Measurements from ENCODE around the gene TNFRSF1B. TPM values are rescaled to one million over a fixed set of nuclear protein-coding genes. Genes with fewer than 3 reads are reported as not detected.
A peak's percentile ranks its signal among the peaks of the same experiment; 100 is the strongest.

The TNFRSF1B gene
- total RNA-seq, 2 experiments from 2014 or later: 294 to 370 TPM

DNA sequence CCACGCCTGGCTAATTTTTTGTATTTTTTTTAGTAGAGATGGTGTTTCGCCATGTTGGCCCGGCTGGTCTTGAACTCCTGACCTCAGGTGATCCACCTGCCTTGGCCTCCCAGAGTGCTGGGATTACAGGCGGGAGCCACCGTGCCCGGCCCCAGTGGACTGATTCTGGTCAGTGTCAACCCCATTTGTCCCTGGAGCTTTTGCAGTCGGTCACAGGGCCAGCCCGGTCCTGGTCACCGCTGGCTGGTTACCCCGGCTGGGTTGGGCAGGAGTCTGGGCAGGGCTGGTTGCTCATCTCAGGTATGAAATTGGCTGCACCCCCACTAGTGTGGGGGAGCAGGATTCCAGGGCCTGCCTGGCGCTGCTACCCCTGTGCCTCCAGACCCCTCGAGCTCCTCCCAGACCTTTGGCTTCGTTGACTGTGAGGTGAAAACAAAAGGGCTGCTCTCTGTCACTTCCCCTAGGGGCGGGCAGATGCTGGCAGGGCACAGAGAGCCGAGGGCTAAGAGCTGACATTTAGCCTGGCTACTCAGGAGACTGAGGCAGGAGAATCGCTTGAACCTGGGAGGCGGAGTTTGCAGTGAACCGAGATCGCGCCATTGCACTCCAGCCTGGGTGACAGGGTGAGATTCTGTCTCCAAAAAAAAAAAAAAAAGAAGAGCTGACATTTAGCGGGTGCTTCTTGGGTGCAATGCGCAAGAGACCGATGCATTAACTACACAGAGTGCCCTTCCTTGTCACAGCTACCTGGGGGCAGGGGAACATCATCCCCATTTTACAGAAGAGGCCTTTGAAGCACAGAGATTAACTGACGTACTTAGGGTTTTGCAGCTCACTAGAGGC lies 10.6 kb downstream of the TNFRSF1B start:
- CTCF ChIA-PET: interaction anchor here (0.8 to 8.2 kb wide), 13 partner anchors 9 to 110 kb away, joined by 3 to 104 read pairs (median 5); partner anchors contain the start of gene TNFRSF1B
- H3K4me3 Mint-ChIP-seq: peak overlapping the region; percentile 60
- H3K27ac Mint-ChIP-seq: peak overlapping the region; percentile 99
- no peak for ATAC-seq
- no peak for DNase-seq
- peaks cover 89% of the 10 kb centered on the region for H3K4me1 Mint-ChIP-seq
- H3K27me3 Mint-ChIP-seq: no peaks in the 10 kb centered on the region
- peaks cover 50% of the 10 kb centered on the region for H3K36me3 Mint-ChIP-seq
- H3K9me3 Mint-ChIP-seq (ENCODE audit: low read depth): no peaks in the 10 kb centered on the region

DNA sequence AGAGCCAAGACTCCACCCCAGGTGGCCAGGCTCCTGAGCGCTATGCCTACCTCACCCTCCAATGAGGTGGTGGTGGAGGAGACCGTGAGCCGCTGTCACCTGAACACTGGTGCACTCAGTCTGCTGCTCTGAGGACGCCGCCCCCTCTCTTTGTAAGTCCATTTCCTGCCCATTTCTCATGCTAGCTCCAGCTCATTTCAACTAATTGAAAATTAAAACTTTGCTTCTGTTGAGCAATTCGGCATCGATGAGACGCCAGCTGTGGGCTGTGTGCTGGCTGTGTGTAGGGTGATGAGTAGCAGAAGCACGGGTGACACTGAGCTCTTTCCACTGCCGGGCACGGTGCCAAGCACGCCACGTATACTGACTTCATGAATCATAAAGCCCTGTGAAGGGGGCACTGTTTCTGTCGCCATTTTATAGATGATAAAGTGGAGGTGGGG lies 11.2 kb downstream of the TNFRSF1B start:
- no peaks in the 10 kb centered on the region for H3K27me3 Mint-ChIP-seq
- peak overlapping the region; percentile 99 for H3K27ac Mint-ChIP-seq
- CTCF ChIA-PET: interaction anchor here (0.7 to 8.2 kb wide), 14 partner anchors 9 to 111 kb away, joined by 3 to 104 read pairs (median 6); partner anchors contain the start of gene TNFRSF1B
- peak; percentile 45 for ATAC-seq
- H3K36me3 Mint-ChIP-seq: peaks cover 45% of the 10 kb centered on the region
- peak overlapping the region; percentile 60 for H3K4me3 Mint-ChIP-seq
- H3K4me1 Mint-ChIP-seq: peaks cover 88% of the 10 kb centered on the region
- H3K9me3 Mint-ChIP-seq (ENCODE audit: low read depth): no peaks in the 10 kb centered on the region
- peak; percentile 86 for DNase-seq

DNA sequence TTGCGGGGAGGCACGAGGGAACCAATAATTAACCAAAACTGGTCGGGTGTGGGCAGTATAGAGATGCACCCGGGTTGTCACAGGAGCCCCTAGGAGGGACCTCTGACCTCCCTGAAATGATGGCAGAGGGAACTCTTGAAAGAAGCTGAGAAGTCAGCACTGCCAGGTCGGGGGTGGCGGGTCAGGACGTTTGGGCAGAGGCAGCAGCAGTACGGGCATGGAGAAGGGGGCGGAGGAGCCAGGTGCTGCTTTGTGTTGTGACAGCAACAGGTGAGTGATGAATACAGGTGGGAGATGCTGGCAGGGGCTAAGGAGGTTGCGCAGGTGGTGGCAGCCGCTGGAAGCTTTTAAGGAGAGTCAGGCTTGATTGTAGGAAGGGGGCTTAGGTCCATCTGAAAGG lies 11.7 kb downstream of the TNFRSF1B start:
- peak overlapping the region; percentile 99 for H3K27ac Mint-ChIP-seq
- no peaks in the 10 kb centered on the region for H3K27me3 Mint-ChIP-seq
- DNase-seq (no peak), ATAC-seq (peak; percentile 0)
- peaks cover 44% of the 10 kb centered on the region for H3K36me3 Mint-ChIP-seq
- H3K4me1 Mint-ChIP-seq: peaks cover 84% of the 10 kb centered on the region
- CTCF ChIA-PET: interaction anchor here (0.7 to 8.2 kb wide), 13 partner anchors 8 to 111 kb away, joined by 3 to 104 read pairs (median 7); no protein-coding TSS in a partner anchor
- H3K4me3 Mint-ChIP-seq: peak overlapping the region; percentile 60
- H3K9me3 Mint-ChIP-seq (ENCODE audit: low read depth): no peaks in the 10 kb centered on the region

DNA sequence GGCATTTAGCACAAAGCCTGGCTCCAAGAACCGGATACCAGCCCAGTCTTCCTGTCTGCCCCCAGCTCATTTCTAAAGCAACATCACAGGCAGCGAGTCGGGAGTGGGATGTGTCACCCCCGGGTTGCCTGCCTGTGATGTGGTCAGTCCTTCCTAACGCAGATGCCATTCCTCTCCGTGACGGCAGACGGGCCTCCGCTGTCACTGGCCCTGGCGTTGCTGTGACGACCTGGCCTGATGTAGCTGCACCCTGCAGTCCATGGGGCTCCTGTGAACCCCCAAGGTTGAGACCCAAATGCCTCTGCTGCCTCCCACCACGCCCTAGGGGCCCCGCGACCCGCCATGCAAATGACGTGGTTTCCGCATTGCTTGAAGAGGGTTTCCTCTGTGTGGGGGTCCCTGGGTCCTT lies 12.3 kb downstream of the TNFRSF1B start:
- CTCF ChIA-PET: interaction anchor here (0.9 to 8.2 kb wide), 10 partner anchors 10 to 112 kb away, joined by 3 to 104 read pairs (median 6); no protein-coding TSS in a partner anchor
- peaks cover 44% of the 10 kb centered on the region for H3K36me3 Mint-ChIP-seq
- no peaks in the 10 kb centered on the region for H3K9me3 Mint-ChIP-seq (ENCODE audit: low read depth)
- peak; percentile 87 for DNase-seq
- H3K27me3 Mint-ChIP-seq: no peaks in the 10 kb centered on the region
- ATAC-seq: peak; percentile 57
- peak overlapping the region; percentile 99 for H3K27ac Mint-ChIP-seq
- H3K4me3 Mint-ChIP-seq: peak overlapping the region; percentile 60
- peaks cover 82% of the 10 kb centered on the region for H3K4me1 Mint-ChIP-seq

DNA sequence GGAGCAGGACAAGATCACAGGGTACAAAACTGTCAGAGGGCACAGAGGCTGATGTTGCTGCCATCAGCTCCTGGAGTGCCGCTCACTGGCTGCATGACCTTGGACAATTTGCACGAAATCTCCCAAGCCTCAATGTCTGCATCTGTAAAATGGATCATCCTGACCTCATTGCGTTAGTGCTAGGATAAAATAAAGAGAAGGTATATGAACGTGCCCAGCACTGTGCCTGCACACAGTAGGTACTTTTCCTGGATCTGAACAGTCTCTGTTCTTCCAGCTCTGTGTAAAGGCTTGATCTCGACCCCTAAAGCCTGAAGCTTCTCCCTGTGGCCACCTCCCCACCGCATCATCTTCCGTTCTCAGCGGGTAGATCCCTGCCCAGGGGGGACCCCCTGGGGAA lies 12.9 kb downstream of the TNFRSF1B start:
- H3K27me3 Mint-ChIP-seq: no peaks in the 10 kb centered on the region
- peak overlapping the region; percentile 99 for H3K27ac Mint-ChIP-seq
- ATAC-seq (no peak), DNase-seq (no peak)
- H3K4me1 Mint-ChIP-seq: peaks cover 78% of the 10 kb centered on the region
- CTCF ChIA-PET: interaction anchor here (0.9 to 8.2 kb wide), 6 partner anchors 18 to 107 kb away, joined by 3 to 104 read pairs (median 6); no protein-coding TSS in a partner anchor
- H3K9me3 Mint-ChIP-seq (ENCODE audit: low read depth): no peaks in the 10 kb centered on the region
- H3K36me3 Mint-ChIP-seq: peaks cover 43% of the 10 kb centered on the region
- H3K4me3 Mint-ChIP-seq: no peak overlapping the region

DNA sequence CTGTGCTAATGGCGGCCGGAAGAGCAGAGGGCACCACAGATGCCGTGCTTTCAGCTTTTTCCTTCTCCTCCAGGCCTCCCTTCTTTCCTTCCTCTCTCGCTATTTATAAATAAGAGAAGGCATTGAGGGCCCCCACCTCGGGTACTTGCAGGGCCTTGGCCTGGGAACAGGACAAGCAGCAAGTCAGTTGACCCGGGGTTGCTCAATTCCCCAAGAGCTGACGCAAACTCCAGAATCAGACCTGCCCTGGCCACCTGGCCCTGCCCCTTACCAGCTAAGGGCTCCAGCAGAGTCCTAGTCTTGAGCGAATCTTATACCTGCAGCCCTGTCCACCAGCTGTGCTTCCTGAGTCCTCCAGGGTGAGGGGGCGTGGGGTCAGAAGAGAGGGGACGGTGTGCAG lies 13.5 kb downstream of the TNFRSF1B start:
- DNase-seq: no peak
- ATAC-seq: no peak
- Mint-ChIP-seq H3K27me3 (no peaks in the 10 kb centered on the region), H3K4me1 (peaks cover 72% of the 10 kb centered on the region), H3K9me3 (ENCODE audit: low read depth) (no peaks in the 10 kb centered on the region), H3K4me3 (no peak overlapping the region), H3K36me3 (peaks cover 40% of the 10 kb centered on the region), H3K27ac (no peak overlapping the region)
- CTCF ChIA-PET: interaction anchor here (8.2 kb wide), 1 partner anchor 55 kb away, joined by 104 read pairs; no protein-coding TSS in a partner anchor

DNA sequence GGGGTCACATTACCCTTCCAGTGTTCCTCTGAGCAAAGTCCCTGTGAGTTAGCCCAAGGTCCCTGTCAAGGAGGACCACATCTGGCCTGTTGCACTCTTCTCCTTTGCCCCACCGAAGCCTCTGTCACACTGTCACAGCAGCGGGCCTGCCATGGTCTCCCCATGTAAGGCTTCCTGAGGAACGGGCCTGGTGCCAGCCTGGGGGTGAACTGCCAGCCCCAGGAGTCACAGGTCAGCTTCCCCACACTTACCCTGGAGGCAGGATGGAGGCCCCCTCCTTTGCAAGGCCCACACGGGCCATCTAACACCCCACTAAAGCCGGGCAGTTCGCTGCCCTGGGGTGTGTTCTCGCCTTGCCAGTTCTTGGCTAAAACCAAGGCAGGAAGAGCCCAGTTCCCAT lies 14.1 kb downstream of the TNFRSF1B start:
- peaks cover 35% of the 10 kb centered on the region for H3K36me3 Mint-ChIP-seq
- CTCF ChIA-PET: interaction anchor here (8.2 kb wide), 1 partner anchor 56 kb away, joined by 104 read pairs; no protein-coding TSS in a partner anchor
- no peak for ATAC-seq

DNA sequence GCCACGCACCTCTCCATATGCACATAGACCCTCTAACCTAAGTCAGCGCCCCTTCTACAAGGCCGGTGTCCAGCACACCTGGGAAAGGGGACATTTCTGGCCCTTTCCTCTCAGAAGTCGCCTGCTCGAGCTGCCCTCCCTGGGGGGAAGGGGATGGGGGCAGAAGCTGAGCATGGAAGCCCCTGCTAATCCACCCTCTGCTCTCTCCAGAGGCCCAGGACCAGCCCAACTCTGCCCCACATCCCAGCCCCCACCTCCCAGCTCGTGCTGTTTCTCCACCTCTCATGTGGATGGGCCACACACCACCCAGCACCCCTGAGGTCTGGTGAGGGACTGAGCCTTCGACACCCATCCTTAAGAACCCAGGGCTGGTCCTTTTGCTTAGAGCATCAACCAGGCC lies 14.8 kb downstream of the TNFRSF1B start:
- H3K4me1 Mint-ChIP-seq: peaks cover 59% of the 10 kb centered on the region
- CTCF ChIA-PET: interaction anchor here (1.0 to 2.6 kb wide), 2 partner anchors 19 to 57 kb away, joined by 4 to 18 read pairs; no protein-coding TSS in a partner anchor
- peak overlapping the region; percentile 40 for H3K27ac Mint-ChIP-seq
- no peaks in the 10 kb centered on the region for H3K27me3 Mint-ChIP-seq
- peaks cover 28% of the 10 kb centered on the region for H3K36me3 Mint-ChIP-seq
- H3K9me3 Mint-ChIP-seq (ENCODE audit: low read depth): no peaks in the 10 kb centered on the region
- no peak for DNase-seq
- H3K4me3 Mint-ChIP-seq: no peak overlapping the region
- ATAC-seq: no peak

More for the DNA sequence above, 14.1 kb downstream of the TNFRSF1B start:
- Mint-ChIP-seq H3K9me3 (ENCODE audit: low read depth) (no peaks in the 10 kb centered on the region), H3K27me3 (no peaks in the 10 kb centered on the region), H3K27ac (peak overlapping the region; percentile 19), H3K4me3 (no peak overlapping the region), H3K4me1 (peaks cover 66% of the 10 kb centered on the region)
- no peak for DNase-seq

DNA sequence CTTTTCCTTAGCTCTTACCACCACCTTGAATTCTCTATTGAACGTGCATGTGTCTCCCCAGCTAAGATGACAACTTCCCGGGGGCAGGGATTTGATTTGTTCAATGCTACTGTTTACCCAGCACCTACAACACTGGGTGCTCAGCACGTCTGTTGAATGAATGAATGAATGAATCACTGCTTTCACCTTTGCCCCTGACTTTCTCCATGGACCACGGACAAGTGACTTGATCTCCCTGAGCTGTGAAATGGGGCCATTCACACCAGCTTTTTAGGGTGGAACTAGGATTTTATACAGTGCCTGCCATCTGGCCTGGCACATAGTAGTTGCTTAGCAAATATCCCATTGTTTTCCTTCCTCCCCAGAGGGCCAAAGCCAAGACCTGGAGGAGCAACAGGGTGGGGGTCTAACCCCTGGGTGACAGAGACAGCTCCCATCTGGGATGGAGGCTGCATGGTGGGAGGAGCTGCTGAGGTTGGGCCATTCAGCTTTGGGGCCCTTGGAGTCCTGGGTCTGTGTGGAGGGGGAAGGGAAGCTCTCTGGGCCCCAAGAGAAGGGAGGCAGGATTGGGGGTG lies 15.7 kb downstream of the TNFRSF1B start:
- no peaks in the 10 kb centered on the region for H3K27me3 Mint-ChIP-seq
- peaks cover 25% of the 10 kb centered on the region for H3K36me3 Mint-ChIP-seq
- peak overlapping the region; percentile 59 for H3K27ac Mint-ChIP-seq
- DNase-seq (no peak), ATAC-seq (no peak)
- no peaks in the 10 kb centered on the region for H3K9me3 Mint-ChIP-seq (ENCODE audit: low read depth)
- CTCF ChIA-PET: interaction anchor here (1.0 to 2.6 kb wide), 3 partner anchors 18 to 58 kb away, joined by 4 to 18 read pairs (median 4); no protein-coding TSS in a partner anchor
- H3K4me1 Mint-ChIP-seq: peaks cover 51% of the 10 kb centered on the region
- no peak overlapping the region for H3K4me3 Mint-ChIP-seq

DNA sequence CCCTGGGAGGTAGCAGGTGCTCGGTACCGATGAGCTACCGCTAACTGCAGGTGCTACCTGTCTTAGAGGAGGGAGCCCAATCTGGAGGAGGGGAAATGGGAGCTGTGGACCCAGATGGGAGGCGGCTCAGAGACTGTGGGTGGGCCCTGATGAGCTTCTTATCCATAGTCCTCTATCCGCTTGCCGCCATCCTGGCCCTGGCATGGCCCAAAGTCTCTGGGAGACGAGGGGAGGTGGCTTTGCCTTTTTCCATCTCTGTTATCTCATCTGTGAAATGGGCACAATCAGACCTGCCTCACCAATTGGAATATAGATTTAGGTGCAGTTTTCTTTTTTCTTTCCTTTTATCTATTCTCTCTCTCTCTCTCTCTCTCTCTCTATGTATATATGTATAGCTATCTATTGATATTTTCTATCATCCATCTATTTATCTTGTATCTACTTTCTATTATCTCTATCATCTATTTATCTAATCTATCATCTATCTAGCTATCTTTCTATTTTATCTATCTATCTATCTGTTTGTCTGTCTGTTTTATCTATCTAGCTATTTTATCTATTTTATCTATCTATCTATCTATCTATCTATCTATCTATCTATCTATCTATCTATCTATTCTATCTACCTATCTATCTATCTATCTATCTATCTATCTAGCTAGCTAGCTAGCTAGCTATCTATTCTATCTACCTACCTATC lies 16.5 kb downstream of the TNFRSF1B start:
- DNase-seq (no peak), ATAC-seq (no peak)
- peaks cover 47% of the 10 kb centered on the region for H3K4me1 Mint-ChIP-seq
- H3K27me3 Mint-ChIP-seq: no peaks in the 10 kb centered on the region
- CTCF ChIA-PET: interaction anchor here (1.3 to 2.6 kb wide), 2 partner anchors 42 to 59 kb away, joined by 4 to 18 read pairs; no protein-coding TSS in a partner anchor
- H3K27ac Mint-ChIP-seq: peak overlapping the region; percentile 59
- H3K36me3 Mint-ChIP-seq: peaks cover 24% of the 10 kb centered on the region
- no peaks in the 10 kb centered on the region for H3K9me3 Mint-ChIP-seq (ENCODE audit: low read depth)
- H3K4me3 Mint-ChIP-seq: no peak overlapping the region

DNA sequence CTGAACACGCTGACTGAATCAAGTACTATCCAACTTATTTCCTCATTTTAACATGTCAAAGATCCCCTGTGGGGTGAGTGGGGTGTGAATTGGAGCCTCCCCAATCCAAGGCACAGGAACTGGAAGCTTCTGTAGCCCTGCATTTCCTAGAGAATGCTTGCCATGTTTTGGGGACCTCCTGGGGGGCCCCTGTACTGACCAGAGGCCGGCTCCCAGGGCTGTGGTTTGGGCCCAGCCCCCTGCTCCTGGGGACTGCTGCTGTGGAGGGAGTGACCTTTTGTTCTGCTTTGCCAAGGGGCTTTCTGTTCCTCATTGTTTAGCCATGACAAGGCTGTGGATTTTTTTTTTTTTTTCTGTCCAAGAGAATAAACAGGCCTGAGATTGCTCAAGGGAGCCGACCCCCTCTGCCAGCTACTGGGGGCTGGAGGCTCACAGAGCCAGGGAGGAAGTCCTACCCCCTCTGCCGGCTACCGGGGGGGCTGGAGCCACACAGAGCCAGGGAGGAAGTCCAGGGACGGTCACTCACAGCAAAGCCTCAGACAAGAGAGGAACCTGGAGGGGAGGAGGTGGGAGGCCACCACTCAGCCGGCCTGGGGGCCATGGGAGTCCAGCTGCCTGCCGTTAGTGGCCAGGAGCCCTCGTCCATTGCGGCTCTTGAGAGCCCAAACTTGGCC lies 17.4 kb downstream of the TNFRSF1B start:
- Mint-ChIP-seq H3K4me1 (peaks cover 43% of the 10 kb centered on the region), H3K27ac (peak overlapping the region; percentile 15), H3K27me3 (no peaks in the 10 kb centered on the region), H3K36me3 (peaks cover 25% of the 10 kb centered on the region), H3K9me3 (ENCODE audit: low read depth) (no peaks in the 10 kb centered on the region), H3K4me3 (no peak overlapping the region)
- DNase-seq (no peak), ATAC-seq (no peak)
- CTCF ChIA-PET: interaction anchor here (1.3 kb wide), 1 partner anchor 43 kb away, joined by 4 read pairs; no protein-coding TSS in a partner anchor
